GM12878 (cell line): ENCODE results near the gene PLEKHM1. TPM values are rescaled to one million over a fixed set of nuclear protein-coding genes. Genes with fewer than 3 reads are reported as not detected.

ENCODE experiments used
- CREB1 ChIP-seq: IDR thresholded peaks from 2 replicates; pipeline ENCODE4 v1.6.1; 2012; ENCODE audit warnings: low read depth, mild to moderate bottlenecking, inconsistent platforms
- DPF2 ChIP-seq: fragments of 450-650 bp; IDR thresholded peaks from 2 replicates; pipeline ENCODE4 v1.6.1; 2017; ENCODE audit warnings: mild to moderate bottlenecking
- EP300 ChIP-seq, 2 experiments: fragments of 150-350 bp in 1 of 2; IDR thresholded peaks; 2 replicates each; pipeline ENCODE4 v1.6.1; 2011 to 2012; ENCODE audit warnings: low read depth in 2 of 2, low read length in 2 of 2, borderline replicate concordance in 1 of 2, improper control_type of control experiment in 1 of 2, inconsistent platforms in 1 of 2; ENCODE audit not compliant: control insufficient read depth in 1 of 2
- EZH2 ChIP-seq: IDR thresholded peaks from 2 replicates; pipeline ENCODE4 v1.6.1; 2012; ENCODE audit warnings: low read depth, mild to moderate bottlenecking, control low read depth, inconsistent platforms, low read length, borderline replicate concordance; ENCODE audit not compliant: control insufficient read depth
- IRF5 ChIP-seq: fragments of 450-650 bp; IDR thresholded peaks from 2 replicates; pipeline ENCODE4 v1.6.1; 2017; ENCODE audit warnings: borderline replicate concordance
- KDM1A ChIP-seq: fragments of 200-600 bp; sonication (generic); IDR thresholded peaks from 2 replicates; pipeline ENCODE4 v1.6.1; 2016; ENCODE audit warnings: borderline replicate concordance
- POLR2AphosphoS5 ChIP-seq: IDR thresholded peaks from 2 replicates; pipeline ENCODE4 v1.6.1; 2011; ENCODE audit warnings: mild to moderate bottlenecking, low read length, inconsistent platforms
- SMAD1 ChIP-seq: fragments of 450-650 bp; IDR thresholded peaks from 2 replicates; pipeline ENCODE4 v1.6.1; 2018; ENCODE audit warnings: mild to moderate bottlenecking, low read depth; ENCODE audit not compliant: partially characterized antibody
- SP1 ChIP-seq: IDR thresholded peaks from one replicate; pipeline ENCODE4 v1.6.1; 2011; ENCODE audit warnings: low read depth, low read length
- SREBF2 ChIP-seq: IDR thresholded peaks from 2 replicates; pipeline ENCODE4 v1.6.1; 2012; ENCODE audit warnings: mild to moderate bottlenecking, low read length
- YBX1 ChIP-seq: fragments of 450-650 bp; IDR thresholded peaks from 2 replicates; pipeline ENCODE4 v1.6.1; 2016; ENCODE audit warnings: antibody characterized with exemption
- ZNF274 ChIP-seq: IDR thresholded peaks from one replicate; pipeline ENCODE4 v1.8.0; 2011; ENCODE audit not compliant: insufficient read length, insufficient read depth
- polyA plus RNA-seq, 11 experiments: library from polyadenylated mRNA; depleted of rRNA in 4 of 11; unstranded in 6 of 11; stranded (reverse) in 5 of 11; fragments of >200 nt; fragmentation: Nextera tagmentation in 4 of 11; fragmentation: Illumina TruSeq in 1 of 11; extraction: Ambion mirVana in 4 of 11; extraction: Trizol in 1 of 11; gene quantifications; 1 replicate in 1 of 11; 2 replicates in 10 of 11; pipeline versions ENCODE4 v1.2.1 to v1.2.3, GENCODE V29; 2011 to 2016; ENCODE audit warnings: inconsistent platforms in 2 of 11, missing spikeins in 2 of 11, low read depth in 1 of 11
- total RNA-seq, 4 experiments: library from RNA; depleted of rRNA in 3 of 4; stranded (reverse); fragments of >200 nt in 3 of 4; fragmentation: Illumina TruSeq in 1 of 4; extraction: Trizol in 1 of 4; gene quantifications; 2 replicates each; pipeline versions ENCODE4 v1.2.1 to v1.2.3, GENCODE V29; 2013 to 2021
- TF ChIP-seq, protein P1 (sequence below): IDR thresholded peaks from 2 replicates; pipeline ENCODE4 v1.6.1; 2011; ENCODE audit warnings: mild to moderate bottlenecking, low read depth, low read length, moderate library complexity; ENCODE audit not compliant: insufficient replicate concordance
- TF ChIP-seq, protein P2 (sequence below): IDR thresholded peaks from 2 replicates; pipeline ENCODE4 v1.6.1; 2012; ENCODE audit warnings: improper control_type of control experiment, low read depth, low read length; ENCODE audit not compliant: insufficient replicate concordance
- TF ChIP-seq, protein P3 (sequence below): IDR thresholded peaks from 2 replicates; pipeline ENCODE4 v1.6.1; 2012; ENCODE audit warnings: mild to moderate bottlenecking, low read depth, low read length
- TF ChIP-seq, protein P4 (sequence below): fragments of 450-650 bp; IDR thresholded peaks from 2 replicates; pipeline ENCODE4 v1.6.1; 2014; ENCODE audit warnings: mild to moderate bottlenecking

PLEKHM1 gene
- total and polyA plus RNA-seq, 10 of the 15 experiments (the other 5 are each of a cell fraction or from before 2014, with no cell fraction given), result 0.21 to 27.8 (median 9.4) TPM

- no peak for TF ChIP-seq SREBF2
- peak; percentile 80 for TF ChIP-seq DPF2
- no peak for TF ChIP-seq POLR2AphosphoS5
- TF ChIP-seq ZNF274, result no peak
- TF ChIP-seq YBX1, result no peak
- TF ChIP-seq IRF5, result no peak
- TF ChIP-seq, protein P1, sequence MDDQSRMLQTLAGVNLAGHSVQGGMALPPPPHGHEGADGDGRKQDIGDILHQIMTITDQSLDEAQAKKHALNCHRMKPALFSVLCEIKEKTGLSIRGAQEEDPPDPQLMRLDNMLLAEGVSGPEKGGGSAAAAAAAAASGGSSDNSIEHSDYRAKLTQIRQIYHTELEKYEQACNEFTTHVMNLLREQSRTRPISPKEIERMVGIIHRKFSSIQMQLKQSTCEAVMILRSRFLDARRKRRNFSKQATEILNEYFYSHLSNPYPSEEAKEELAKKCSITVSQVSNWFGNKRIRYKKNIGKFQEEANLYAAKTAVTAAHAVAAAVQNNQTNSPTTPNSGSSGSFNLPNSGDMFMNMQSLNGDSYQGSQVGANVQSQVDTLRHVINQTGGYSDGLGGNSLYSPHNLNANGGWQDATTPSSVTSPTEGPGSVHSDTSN, result no peak
- TF ChIP-seq, protein P2, sequence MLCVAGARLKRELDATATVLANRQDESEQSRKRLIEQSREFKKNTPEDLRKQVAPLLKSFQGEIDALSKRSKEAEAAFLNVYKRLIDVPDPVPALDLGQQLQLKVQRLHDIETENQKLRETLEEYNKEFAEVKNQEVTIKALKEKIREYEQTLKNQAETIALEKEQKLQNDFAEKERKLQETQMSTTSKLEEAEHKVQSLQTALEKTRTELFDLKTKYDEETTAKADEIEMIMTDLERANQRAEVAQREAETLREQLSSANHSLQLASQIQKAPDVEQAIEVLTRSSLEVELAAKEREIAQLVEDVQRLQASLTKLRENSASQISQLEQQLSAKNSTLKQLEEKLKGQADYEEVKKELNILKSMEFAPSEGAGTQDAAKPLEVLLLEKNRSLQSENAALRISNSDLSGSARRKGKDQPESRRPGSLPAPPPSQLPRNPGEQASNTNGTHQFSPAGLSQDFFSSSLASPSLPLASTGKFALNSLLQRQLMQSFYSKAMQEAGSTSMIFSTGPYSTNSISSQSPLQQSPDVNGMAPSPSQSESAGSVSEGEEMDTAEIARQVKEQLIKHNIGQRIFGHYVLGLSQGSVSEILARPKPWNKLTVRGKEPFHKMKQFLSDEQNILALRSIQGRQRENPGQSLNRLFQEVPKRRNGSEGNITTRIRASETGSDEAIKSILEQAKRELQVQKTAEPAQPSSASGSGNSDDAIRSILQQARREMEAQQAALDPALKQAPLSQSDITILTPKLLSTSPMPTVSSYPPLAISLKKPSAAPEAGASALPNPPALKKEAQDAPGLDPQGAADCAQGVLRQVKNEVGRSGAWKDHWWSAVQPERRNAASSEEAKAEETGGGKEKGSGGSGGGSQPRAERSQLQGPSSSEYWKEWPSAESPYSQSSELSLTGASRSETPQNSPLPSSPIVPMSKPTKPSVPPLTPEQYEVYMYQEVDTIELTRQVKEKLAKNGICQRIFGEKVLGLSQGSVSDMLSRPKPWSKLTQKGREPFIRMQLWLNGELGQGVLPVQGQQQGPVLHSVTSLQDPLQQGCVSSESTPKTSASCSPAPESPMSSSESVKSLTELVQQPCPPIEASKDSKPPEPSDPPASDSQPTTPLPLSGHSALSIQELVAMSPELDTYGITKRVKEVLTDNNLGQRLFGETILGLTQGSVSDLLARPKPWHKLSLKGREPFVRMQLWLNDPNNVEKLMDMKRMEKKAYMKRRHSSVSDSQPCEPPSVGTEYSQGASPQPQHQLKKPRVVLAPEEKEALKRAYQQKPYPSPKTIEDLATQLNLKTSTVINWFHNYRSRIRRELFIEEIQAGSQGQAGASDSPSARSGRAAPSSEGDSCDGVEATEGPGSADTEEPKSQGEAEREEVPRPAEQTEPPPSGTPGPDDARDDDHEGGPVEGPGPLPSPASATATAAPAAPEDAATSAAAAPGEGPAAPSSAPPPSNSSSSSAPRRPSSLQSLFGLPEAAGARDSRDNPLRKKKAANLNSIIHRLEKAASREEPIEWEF, result no peak
- TF ChIP-seq, protein P3, sequence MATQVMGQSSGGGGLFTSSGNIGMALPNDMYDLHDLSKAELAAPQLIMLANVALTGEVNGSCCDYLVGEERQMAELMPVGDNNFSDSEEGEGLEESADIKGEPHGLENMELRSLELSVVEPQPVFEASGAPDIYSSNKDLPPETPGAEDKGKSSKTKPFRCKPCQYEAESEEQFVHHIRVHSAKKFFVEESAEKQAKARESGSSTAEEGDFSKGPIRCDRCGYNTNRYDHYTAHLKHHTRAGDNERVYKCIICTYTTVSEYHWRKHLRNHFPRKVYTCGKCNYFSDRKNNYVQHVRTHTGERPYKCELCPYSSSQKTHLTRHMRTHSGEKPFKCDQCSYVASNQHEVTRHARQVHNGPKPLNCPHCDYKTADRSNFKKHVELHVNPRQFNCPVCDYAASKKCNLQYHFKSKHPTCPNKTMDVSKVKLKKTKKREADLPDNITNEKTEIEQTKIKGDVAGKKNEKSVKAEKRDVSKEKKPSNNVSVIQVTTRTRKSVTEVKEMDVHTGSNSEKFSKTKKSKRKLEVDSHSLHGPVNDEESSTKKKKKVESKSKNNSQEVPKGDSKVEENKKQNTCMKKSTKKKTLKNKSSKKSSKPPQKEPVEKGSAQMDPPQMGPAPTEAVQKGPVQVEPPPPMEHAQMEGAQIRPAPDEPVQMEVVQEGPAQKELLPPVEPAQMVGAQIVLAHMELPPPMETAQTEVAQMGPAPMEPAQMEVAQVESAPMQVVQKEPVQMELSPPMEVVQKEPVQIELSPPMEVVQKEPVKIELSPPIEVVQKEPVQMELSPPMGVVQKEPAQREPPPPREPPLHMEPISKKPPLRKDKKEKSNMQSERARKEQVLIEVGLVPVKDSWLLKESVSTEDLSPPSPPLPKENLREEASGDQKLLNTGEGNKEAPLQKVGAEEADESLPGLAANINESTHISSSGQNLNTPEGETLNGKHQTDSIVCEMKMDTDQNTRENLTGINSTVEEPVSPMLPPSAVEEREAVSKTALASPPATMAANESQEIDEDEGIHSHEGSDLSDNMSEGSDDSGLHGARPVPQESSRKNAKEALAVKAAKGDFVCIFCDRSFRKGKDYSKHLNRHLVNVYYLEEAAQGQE, result no peak
- no peak for TF ChIP-seq CREB1
- TF ChIP-seq KDM1A, result no peak
- TF ChIP-seq SP1, result no peak
- no peak for TF ChIP-seq SMAD1
- 0 out of 4 replicates have a peak, but pooled peaks of 1 of the 2 experiments have one; percentile 28 for TF ChIP-seq EP300 (IDR thresholded peaks at IDR 0.05; ENCODE audit: borderline replicate concordance in 1 of 2, control insufficient read depth in 1 of 2, low read depth in 2 of 2, low read length in 2 of 2)
- TF ChIP-seq, protein P4, sequence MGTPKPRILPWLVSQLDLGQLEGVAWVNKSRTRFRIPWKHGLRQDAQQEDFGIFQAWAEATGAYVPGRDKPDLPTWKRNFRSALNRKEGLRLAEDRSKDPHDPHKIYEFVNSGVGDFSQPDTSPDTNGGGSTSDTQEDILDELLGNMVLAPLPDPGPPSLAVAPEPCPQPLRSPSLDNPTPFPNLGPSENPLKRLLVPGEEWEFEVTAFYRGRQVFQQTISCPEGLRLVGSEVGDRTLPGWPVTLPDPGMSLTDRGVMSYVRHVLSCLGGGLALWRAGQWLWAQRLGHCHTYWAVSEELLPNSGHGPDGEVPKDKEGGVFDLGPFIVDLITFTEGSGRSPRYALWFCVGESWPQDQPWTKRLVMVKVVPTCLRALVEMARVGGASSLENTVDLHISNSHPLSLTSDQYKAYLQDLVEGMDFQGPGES, result no peak
- no peak for TF ChIP-seq EZH2
These were observed 77.0 kb downstream of the PLEKHM1 start (continued) for GRCh38 chr17:45413498-45413923.
